Neutrophil (primary cell): Measurements from ENCODE around the gene KCNQ1.

ENCODE experiments used
- H3K27ac ChIP-seq: fragments of 200-600 bp; sonication (generic); 2 replicates; pipeline ENCODE4 v1.5.1; 2016; ENCODE audit warnings: mild to moderate bottlenecking, moderate library complexity
- H3K27me3 ChIP-seq: fragments of 200-600 bp; sonication (generic); 2 replicates; pipeline ENCODE4 v1.6.0; 2016; ENCODE audit warnings: mild to moderate bottlenecking
- H3K36me3 ChIP-seq: fragments of 200-600 bp; sonication (generic); 2 replicates; pipeline ENCODE4 v1.5.1; 2017
- H3K4me1 ChIP-seq, 2 experiments: fragments of 200-600 bp in 1 of 2; sonication (generic) in 1 of 2; 1 replicate in 1 of 2; 2 replicates in 1 of 2; pipeline versions ENCODE4 v1.5.1 to v1.6.1; 2013 to 2016; ENCODE audit warnings: low read depth in 1 of 2, low read length in 1 of 2, mild to moderate bottlenecking in 1 of 2, moderate library complexity in 1 of 2; ENCODE audit not compliant: control insufficient read depth in 1 of 2, insufficient read depth in 1 of 2
- H3K4me3 ChIP-seq, 2 experiments: fragments of 200-600 bp in 1 of 2; sonication (generic) in 1 of 2; 1 replicate in 1 of 2; 2 replicates in 1 of 2; pipeline ENCODE4 v1.5.1; 2013 to 2016; ENCODE audit warnings: low read depth in 1 of 2, low read length in 1 of 2, mild to moderate bottlenecking in 1 of 2, moderate library complexity in 1 of 2
- H3K9me3 ChIP-seq: fragments of 200-600 bp; sonication (generic); 2 replicates; pipeline ENCODE4 v1.5.1; 2016
- TF ChIP-seq, protein P1 (sequence below): fragments of 200-600 bp; sonication (generic); IDR thresholded peaks from 2 replicates; pipeline ENCODE4 v1.5.1; 2016; ENCODE audit warnings: antibody characterized with exemption

The KCNQ1 gene

DNA sequence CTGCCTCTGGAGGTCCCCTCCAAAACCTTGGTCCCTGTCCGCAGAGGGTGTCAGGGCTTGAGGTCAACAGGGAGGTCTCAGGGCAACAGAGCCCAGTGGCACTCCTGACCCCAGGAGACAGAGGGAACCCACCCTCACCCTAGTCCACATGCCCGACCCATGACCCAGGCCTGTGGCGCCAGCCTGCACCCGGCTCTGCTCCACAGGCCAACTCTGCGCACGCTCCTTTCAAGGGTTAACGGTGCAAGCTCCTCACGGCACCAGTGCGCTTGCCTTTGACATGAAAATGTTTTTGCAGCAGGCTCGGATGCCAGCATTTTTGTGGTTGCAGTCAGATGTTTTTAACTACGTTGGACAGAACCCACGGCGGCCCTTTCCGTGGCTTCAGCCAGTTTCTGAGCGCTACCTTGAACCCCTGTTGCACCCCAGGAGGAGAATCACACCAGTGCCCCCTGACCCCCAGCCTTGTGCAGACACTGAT lies 372.2 kb downstream of the KCNQ1 start:
- peaks cover 15 to 23% of the 10 kb centered on the region in 2 experiments for H3K4me1 ChIP-seq
- TF ChIP-seq, protein P1, sequence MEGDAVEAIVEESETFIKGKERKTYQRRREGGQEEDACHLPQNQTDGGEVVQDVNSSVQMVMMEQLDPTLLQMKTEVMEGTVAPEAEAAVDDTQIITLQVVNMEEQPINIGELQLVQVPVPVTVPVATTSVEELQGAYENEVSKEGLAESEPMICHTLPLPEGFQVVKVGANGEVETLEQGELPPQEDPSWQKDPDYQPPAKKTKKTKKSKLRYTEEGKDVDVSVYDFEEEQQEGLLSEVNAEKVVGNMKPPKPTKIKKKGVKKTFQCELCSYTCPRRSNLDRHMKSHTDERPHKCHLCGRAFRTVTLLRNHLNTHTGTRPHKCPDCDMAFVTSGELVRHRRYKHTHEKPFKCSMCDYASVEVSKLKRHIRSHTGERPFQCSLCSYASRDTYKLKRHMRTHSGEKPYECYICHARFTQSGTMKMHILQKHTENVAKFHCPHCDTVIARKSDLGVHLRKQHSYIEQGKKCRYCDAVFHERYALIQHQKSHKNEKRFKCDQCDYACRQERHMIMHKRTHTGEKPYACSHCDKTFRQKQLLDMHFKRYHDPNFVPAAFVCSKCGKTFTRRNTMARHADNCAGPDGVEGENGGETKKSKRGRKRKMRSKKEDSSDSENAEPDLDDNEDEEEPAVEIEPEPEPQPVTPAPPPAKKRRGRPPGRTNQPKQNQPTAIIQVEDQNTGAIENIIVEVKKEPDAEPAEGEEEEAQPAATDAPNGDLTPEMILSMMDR = no peak
- no peak overlapping the region for H3K4me3 ChIP-seq
- H3K27me3 ChIP-seq = no peaks in the 10 kb centered on the region
- H3K9me3 ChIP-seq = no peaks in the 10 kb centered on the region
- no peak overlapping the region for H3K27ac ChIP-seq
- H3K36me3 ChIP-seq = no peaks in the 10 kb centered on the region

DNA sequence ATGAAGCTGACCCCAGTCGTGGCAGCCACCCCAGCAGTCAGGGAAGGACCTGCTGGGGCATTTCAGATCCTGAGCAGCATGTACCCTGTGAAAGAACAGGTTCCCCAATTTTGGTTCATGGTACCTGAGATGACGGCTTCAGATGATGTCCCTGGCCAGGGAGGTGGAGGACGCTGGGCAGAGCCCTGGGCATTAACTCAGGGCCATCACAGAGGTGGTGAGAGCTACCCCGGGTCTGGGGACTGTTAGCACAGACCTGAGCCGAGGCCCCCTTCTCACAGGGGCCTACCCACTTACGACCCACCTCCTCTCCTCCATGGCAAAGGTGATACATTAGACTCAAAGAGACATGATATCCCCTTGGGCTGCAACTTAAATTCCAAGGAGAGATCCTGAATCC lies 372.6 kb downstream of the KCNQ1 start:
- Histone ChIP-seq H3K4me1 (peaks cover 15 to 23% of the 10 kb centered on the region in 2 experiments), H3K9me3 (no peaks in the 10 kb centered on the region), H3K27me3 (no peaks in the 10 kb centered on the region), H3K4me3 (no peak overlapping the region), H3K27ac (no peak overlapping the region), H3K36me3 (no peaks in the 10 kb centered on the region)
- TF ChIP-seq, protein P1 = no peak

DNA sequence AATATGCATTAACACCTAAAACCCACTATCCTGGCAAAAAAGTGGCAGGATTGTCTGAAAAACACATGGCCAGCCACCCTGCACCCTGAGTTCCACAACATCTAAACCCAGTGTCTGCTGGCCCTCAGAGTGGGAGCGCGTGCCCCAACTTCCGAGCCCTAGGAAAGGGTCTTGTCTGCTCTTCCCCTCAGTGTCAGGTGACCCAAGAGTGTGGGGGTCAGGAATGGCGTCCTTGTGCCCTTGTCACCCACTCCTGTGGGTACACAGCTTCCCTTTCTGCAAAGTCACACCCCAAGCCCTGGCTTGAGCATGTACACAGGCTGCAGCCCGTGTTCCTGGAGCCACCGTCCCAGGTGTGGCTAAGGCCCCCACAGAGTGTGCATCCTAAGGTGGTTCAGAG lies 373.2 kb downstream of the KCNQ1 start:
- no peaks in the 10 kb centered on the region for H3K27me3 ChIP-seq
- H3K36me3 ChIP-seq = no peaks in the 10 kb centered on the region
- H3K4me3 ChIP-seq = no peak overlapping the region
- H3K4me1 ChIP-seq = peaks cover 10 to 20% of the 10 kb centered on the region in 2 experiments
- no peaks in the 10 kb centered on the region for H3K9me3 ChIP-seq
- TF ChIP-seq, protein P1 = no peak
- no peak overlapping the region for H3K27ac ChIP-seq

DNA sequence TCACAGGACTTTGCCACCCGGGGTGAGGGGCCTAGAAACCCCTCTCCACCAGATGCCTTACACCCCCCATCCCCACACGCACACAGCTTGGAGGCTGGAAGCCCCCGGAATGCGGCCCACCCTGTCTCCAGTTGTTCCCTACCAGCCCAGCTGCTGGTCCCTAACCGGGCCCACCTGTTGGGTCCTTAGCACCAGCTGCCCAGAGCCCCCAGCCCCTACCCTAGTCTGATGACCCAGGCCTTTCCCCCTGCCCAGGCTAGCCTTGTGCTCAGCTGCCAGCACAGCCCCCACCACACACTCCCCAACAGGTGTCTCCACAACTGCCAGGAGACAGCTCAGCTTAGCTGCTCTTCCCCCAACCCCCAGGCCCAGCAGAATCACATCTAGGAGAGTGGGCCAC lies 373.7 kb downstream of the KCNQ1 start:
- no peak overlapping the region for H3K4me3 ChIP-seq
- peaks cover 9 to 15% of the 10 kb centered on the region in 2 experiments for H3K4me1 ChIP-seq
- no peaks in the 10 kb centered on the region for H3K36me3 ChIP-seq
- H3K9me3 ChIP-seq = no peaks in the 10 kb centered on the region
- no peak overlapping the region for H3K27ac ChIP-seq
- H3K27me3 ChIP-seq = no peaks in the 10 kb centered on the region
- TF ChIP-seq, protein P1 = no peak

DNA sequence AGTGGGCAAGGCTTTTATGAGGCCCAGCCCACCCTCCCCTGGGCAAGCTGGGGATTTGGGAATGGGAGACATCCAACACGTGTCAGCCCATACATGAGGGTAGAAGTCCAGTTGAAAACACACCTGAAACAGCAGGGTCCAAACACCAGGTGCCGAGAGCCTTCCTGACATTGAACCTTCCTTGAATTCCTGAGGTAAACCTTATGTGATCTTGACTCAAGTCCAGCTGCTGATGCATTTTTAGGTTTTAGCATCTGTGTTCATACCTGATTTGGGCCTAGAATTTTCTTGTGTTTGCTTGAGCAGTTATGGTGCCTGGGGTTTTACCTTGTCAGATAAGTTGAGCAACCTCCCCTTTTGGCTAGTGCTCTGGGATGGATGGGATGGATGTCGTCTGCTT lies 374.5 kb downstream of the KCNQ1 start:
- TF ChIP-seq, protein P1 = no peak
- H3K27ac ChIP-seq = no peak overlapping the region
- no peaks in the 10 kb centered on the region for H3K27me3 ChIP-seq
- no peaks in the 10 kb centered on the region for H3K9me3 ChIP-seq
- peaks cover 12 to 19% of the 10 kb centered on the region in 2 experiments for H3K4me1 ChIP-seq
- no peaks in the 10 kb centered on the region for H3K36me3 ChIP-seq
- no peak overlapping the region for H3K4me3 ChIP-seq

DNA sequence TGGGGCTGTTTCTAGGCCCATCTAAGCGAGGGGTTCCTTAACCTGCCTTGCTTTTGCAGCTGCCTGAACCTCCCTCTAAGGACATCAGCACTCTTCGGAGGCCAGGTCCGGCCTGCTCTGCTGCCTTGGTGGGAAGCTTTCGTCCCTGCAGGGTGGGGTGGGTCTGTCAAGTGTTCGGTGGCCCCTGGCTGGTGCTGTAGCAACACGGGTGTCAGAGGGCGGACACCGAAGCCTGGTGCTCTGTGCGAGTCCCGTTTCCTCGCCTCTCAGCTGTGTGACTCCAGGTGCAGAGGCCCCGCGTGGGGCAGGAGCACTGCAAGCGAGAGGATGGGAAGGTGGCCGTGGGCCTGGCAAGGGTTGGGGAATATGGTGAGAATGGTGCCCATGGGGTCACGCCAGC lies 376.2 kb downstream of the KCNQ1 start:
- peaks cover 29 to 35% of the 10 kb centered on the region in 2 experiments for H3K4me1 ChIP-seq
- no peak overlapping the region for H3K27ac ChIP-seq
- no peaks in the 10 kb centered on the region for H3K9me3 ChIP-seq
- TF ChIP-seq, protein P1 = no peak
- H3K36me3 ChIP-seq = no peaks in the 10 kb centered on the region
- peaks cover 2% of the 10 kb centered on the region for H3K27me3 ChIP-seq
- H3K4me3 ChIP-seq = no peak overlapping the region
